Ishikawa (cell line): ENCODE data around the gene KLHL3.

Experiments used
- CEBPB ChIP-seq: IDR thresholded peaks from 2 replicates; pipeline ENCODE4 v1.6.1; 2012
- CREB1 ChIP-seq: IDR thresholded peaks from 2 replicates; pipeline ENCODE4 v1.6.1; 2012; ENCODE audit warnings: low read depth
- EGR1 ChIP-seq: IDR thresholded peaks from 2 replicates; pipeline ENCODE4 v1.6.1; 2012
- EP300 ChIP-seq: IDR thresholded peaks from 2 replicates; pipeline ENCODE4 v1.6.1; 2012; ENCODE audit warnings: borderline replicate concordance
- FOXM1 ChIP-seq: IDR thresholded peaks from 2 replicates; pipeline ENCODE4 v1.6.1; 2012; ENCODE audit warnings: low read depth, borderline replicate concordance
- NFIC ChIP-seq: IDR thresholded peaks from 2 replicates; pipeline ENCODE4 v1.6.1; 2012
- RAD21 ChIP-seq: IDR thresholded peaks from 2 replicates; pipeline ENCODE4 v1.6.1; 2012; ENCODE audit warnings: low read depth
- TAF1 ChIP-seq: IDR thresholded peaks from 2 replicates; pipeline ENCODE4 v1.6.1; 2012; ENCODE audit warnings: low read depth, mild to moderate bottlenecking
- TCF12 ChIP-seq: IDR thresholded peaks from 2 replicates; pipeline ENCODE4 v1.6.1; 2012; ENCODE audit warnings: low read depth
- TEAD4 ChIP-seq: IDR thresholded peaks from 2 replicates; pipeline ENCODE4 v1.6.1; 2012
- YY1 ChIP-seq: IDR thresholded peaks from 2 replicates; pipeline ENCODE4 v1.6.1; 2012; ENCODE audit warnings: low read depth
- ZBTB7A ChIP-seq: IDR thresholded peaks from 2 replicates; pipeline ENCODE4 v1.6.1; 2012; ENCODE audit warnings: low read depth
- TF ChIP-seq, protein P1 (sequence below): IDR thresholded peaks from 2 replicates; pipeline ENCODE4 v1.6.1; 2012; ENCODE audit warnings: low read depth, mild to moderate bottlenecking
- TF ChIP-seq, protein P2 (sequence below): IDR thresholded peaks from 2 replicates; pipeline ENCODE4 v1.6.1; 2012

DNA sequence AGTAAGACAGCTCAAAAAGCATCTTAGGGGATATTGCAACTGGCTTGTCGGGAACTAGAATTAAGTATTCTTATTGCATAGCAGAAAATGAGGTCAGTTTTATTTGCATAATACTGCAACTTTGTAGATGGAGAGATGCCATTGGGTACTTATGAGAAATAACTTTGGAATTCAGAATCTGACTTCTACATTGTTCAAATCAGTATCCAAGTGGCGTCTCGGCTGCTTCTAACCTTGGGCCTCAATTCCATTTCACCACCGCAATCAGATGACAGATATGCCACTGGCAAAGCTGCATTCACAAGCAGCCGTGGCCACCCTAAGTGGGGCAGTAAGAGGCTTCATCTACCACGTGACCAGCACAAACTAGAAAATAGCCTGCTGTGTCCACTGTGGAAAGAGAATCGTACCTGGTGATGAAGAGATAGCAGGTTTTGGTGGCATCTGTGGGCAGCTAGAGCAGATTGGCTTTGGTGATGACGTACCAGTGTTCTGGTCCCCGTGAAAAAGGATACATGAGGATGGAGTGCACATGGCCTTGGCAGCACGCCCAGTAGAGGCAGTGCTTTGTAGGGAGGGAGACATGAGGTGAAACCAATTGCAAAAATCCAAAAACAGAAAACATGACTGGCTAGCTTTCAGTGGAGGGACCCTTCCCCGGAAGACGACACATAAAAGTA, 116.6 kb downstream of the KLHL3 start:
- TF ChIP-seq TAF1, result no peak
- no peak for TF ChIP-seq TEAD4
- no peak for TF ChIP-seq TCF12
- no peak for TF ChIP-seq CREB1
- TF ChIP-seq, protein P1, sequence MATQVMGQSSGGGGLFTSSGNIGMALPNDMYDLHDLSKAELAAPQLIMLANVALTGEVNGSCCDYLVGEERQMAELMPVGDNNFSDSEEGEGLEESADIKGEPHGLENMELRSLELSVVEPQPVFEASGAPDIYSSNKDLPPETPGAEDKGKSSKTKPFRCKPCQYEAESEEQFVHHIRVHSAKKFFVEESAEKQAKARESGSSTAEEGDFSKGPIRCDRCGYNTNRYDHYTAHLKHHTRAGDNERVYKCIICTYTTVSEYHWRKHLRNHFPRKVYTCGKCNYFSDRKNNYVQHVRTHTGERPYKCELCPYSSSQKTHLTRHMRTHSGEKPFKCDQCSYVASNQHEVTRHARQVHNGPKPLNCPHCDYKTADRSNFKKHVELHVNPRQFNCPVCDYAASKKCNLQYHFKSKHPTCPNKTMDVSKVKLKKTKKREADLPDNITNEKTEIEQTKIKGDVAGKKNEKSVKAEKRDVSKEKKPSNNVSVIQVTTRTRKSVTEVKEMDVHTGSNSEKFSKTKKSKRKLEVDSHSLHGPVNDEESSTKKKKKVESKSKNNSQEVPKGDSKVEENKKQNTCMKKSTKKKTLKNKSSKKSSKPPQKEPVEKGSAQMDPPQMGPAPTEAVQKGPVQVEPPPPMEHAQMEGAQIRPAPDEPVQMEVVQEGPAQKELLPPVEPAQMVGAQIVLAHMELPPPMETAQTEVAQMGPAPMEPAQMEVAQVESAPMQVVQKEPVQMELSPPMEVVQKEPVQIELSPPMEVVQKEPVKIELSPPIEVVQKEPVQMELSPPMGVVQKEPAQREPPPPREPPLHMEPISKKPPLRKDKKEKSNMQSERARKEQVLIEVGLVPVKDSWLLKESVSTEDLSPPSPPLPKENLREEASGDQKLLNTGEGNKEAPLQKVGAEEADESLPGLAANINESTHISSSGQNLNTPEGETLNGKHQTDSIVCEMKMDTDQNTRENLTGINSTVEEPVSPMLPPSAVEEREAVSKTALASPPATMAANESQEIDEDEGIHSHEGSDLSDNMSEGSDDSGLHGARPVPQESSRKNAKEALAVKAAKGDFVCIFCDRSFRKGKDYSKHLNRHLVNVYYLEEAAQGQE, result no peak
- TF ChIP-seq, protein P2, sequence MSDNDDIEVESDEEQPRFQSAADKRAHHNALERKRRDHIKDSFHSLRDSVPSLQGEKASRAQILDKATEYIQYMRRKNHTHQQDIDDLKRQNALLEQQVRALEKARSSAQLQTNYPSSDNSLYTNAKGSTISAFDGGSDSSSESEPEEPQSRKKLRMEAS, result no peak
- TF ChIP-seq YY1, result no peak
- no peak for TF ChIP-seq CEBPB
- no peak for TF ChIP-seq NFIC
- no peak for TF ChIP-seq EP300
- TF ChIP-seq RAD21, result no peak
- TF ChIP-seq EGR1, result no peak
- TF ChIP-seq ZBTB7A, result no peak
- TF ChIP-seq FOXM1, result no peak
